PFSK-1 (cell line): ENCODE measurements around the gene DYNLT5.

Source experiments
- POLR2AphosphoS5 ChIP-seq: IDR thresholded peaks from 2 replicates; pipeline ENCODE4 v1.6.1; 2012; ENCODE audit warnings: low read depth, mild to moderate bottlenecking, control low read depth, low read length, moderate library complexity
- REST ChIP-seq, 2 experiments: IDR thresholded peaks; 2 replicates each; pipeline versions ENCODE4 v1.6.1 to v1.8.0; 2011 to 2012; ENCODE audit warnings: low read depth in 2 of 2, low read length in 2 of 2, control low read depth in 1 of 2, inconsistent platforms in 1 of 2, mild to moderate bottlenecking in 1 of 2, moderate library complexity in 1 of 2; ENCODE audit not compliant: insufficient read depth in 1 of 2
- TAF1 ChIP-seq: IDR thresholded peaks from 2 replicates; pipeline ENCODE4 v1.6.1; 2012; ENCODE audit warnings: low read length, control low read depth, borderline replicate concordance; ENCODE audit not compliant: insufficient read depth

- TF ChIP-seq TAF1 (no peak), POLR2AphosphoS5 (no peak), REST (IDR thresholded peaks at IDR 0.05; ENCODE audit: insufficient read depth in 1 of 2, low read depth in 2 of 2, low read length in 2 of 2) (no peak)
Observed at GRCh38 chr1:66809736-66810326, 57.6 kb downstream of the DYNLT5 start.
